Thoracic aorta (tissue), 2 donors: ENCODE measurements around the gene GPC3. TPM values are rescaled to one million over a fixed set of nuclear protein-coding genes. Genes with fewer than 3 reads are reported as not detected.
A peak's percentile ranks its signal among the peaks of the same experiment; 100 is the strongest.

Experiments
- ATAC-seq: fragments of 150-250 bp; one replicate; pipeline ENCODE4 v1.8.0; 2017; ENCODE audit warnings: low read depth; ENCODE audit not compliant: insufficient number of reproducible peaks, low FRiP score
- DNase-seq: peaks from one replicate; pipeline ENCODE4 v3.0.0-alpha.2; 2020; ENCODE audit warnings: low spot score
- H3K27ac ChIP-seq, 2 donors: fragments of 200-600 bp; sonication (generic); 1 replicate in 1 of 2; 2 replicates in 1 of 2; pipeline ENCODE4 v1.5.1; 2016; ENCODE audit warnings: mild to moderate bottlenecking in 2 of 2, moderate library complexity in 2 of 2
- H3K27me3 ChIP-seq: fragments of 200-600 bp; sonication (generic); replicated peaks from 2 replicates; pipeline ENCODE4 v1.6.0; 2016; ENCODE audit warnings: mild to moderate bottlenecking; ENCODE audit not compliant: insufficient read depth
- H3K36me3 ChIP-seq: fragments of 200-600 bp; sonication (generic); one replicate; pipeline ENCODE4 v1.5.1; 2016
- H3K4me1 ChIP-seq, 2 donors: fragments of 200-600 bp; sonication (generic); 1 replicate in 1 of 2; 2 replicates in 1 of 2; pipeline versions ENCODE4 v1.5.1 to v1.6.0; 2016; ENCODE audit warnings: low read depth in 2 of 2, mild to moderate bottlenecking in 1 of 2; ENCODE audit not compliant: control insufficient read depth in 1 of 2
- H3K4me3 ChIP-seq: fragments of 200-600 bp; sonication (generic); 2 replicates; pipeline ENCODE4 v1.5.1; 2016; ENCODE audit warnings: mild to moderate bottlenecking
- H3K9me3 ChIP-seq: fragments of 200-600 bp; sonication (generic); 2 replicates; pipeline ENCODE4 v1.5.1; 2016
- CTCF ChIP-seq: fragments of 200-600 bp; sonication (generic); IDR thresholded peaks from one replicate; pipeline ENCODE4 v1.5.1; 2019; ENCODE audit warnings: antibody characterized with exemption
- total RNA-seq, 2 donors: library from RNA; depleted of rRNA; stranded (reverse); fragments of >200 nt; gene quantifications; one replicate each; pipeline versions ENCODE4 v1.1.0 to v1.2.3, GENCODE V29; 2016

Gene GPC3
- total RNA-seq, 2 donors from 2014 or later, result 2.6 to 5.6 TPM

- Histone ChIP-seq H3K27me3 (no peaks in the 10 kb centered on the region), H3K27ac (no peak overlapping the region), H3K9me3 (no peaks in the 10 kb centered on the region), H3K4me3 (no peak overlapping the region), H3K36me3 (no peaks in the 10 kb centered on the region), H3K4me1 (no peaks in the 10 kb centered on the region)
- ATAC-seq, result no peak
- DNase-seq, result no peak
- no peak for TF ChIP-seq CTCF
These were observed 2.6 kb upstream of the GPC3 start for GRCh38 chrX:133988010-133988409.

- Histone ChIP-seq H3K9me3 (no peaks in the 10 kb centered on the region), H3K27me3 (no peaks in the 10 kb centered on the region), H3K4me1 (no peaks in the 10 kb centered on the region), H3K27ac (no peak overlapping the region), H3K36me3 (no peaks in the 10 kb centered on the region), H3K4me3 (no peak overlapping the region)
- TF ChIP-seq CTCF, result no peak
- ATAC-seq (no peak), DNase-seq (no peak)
These were observed 1.8 kb upstream of the GPC3 start for GRCh38 chrX:133987188-133987587.

GRCh38 chrX:133985967-133986683 is 731 bp upstream of the GPC3 start:
- Histone ChIP-seq H3K27ac (no peak overlapping the region), H3K27me3 (no peaks in the 10 kb centered on the region), H3K4me1 (no peaks in the 10 kb centered on the region), H3K4me3 (peak overlapping the region; percentile 49), H3K36me3 (no peaks in the 10 kb centered on the region), H3K9me3 (no peaks in the 10 kb centered on the region)
- ATAC-seq, result no peak
- TF ChIP-seq CTCF, result no peak
- no peak for DNase-seq

- Histone ChIP-seq H3K27ac (no peak overlapping the region), H3K27me3 (no peaks in the 10 kb centered on the region), H3K9me3 (no peaks in the 10 kb centered on the region), H3K36me3 (no peaks in the 10 kb centered on the region), H3K4me1 (no peaks in the 10 kb centered on the region), H3K4me3 (no peak overlapping the region)
- DNase-seq (no peak), ATAC-seq (no peak)
- TF ChIP-seq CTCF, result no peak
These were observed 584 bp downstream of the GPC3 start for GRCh38 chrX:133984857-133985163.

- no peak overlapping the region for H3K27ac ChIP-seq
- no peak for DNase-seq
These were observed 1.2 kb downstream of the GPC3 start for GRCh38 chrX:133983974-133984845.

More at GRCh38 chrX:133983974-133984845, 1.2 kb downstream of the GPC3 start:
- no peak for ATAC-seq
- no peaks in the 10 kb centered on the region for H3K27me3 ChIP-seq
- H3K4me3 ChIP-seq, result no peak overlapping the region
- H3K36me3 ChIP-seq, result no peaks in the 10 kb centered on the region
- TF ChIP-seq CTCF, result no peak
- H3K9me3 ChIP-seq, result no peaks in the 10 kb centered on the region
- H3K4me1 ChIP-seq, result no peaks in the 10 kb centered on the region
